PC-3 (cell line): ENCODE results near the gene C2orf78.

Source experiments
- EZH2 ChIP-seq: fragments of 300-600 bp; sonication (generic); IDR thresholded peaks from one replicate; pipeline ENCODE4 v1.6.1; 2017; ENCODE audit warnings: antibody characterized with exemption, mild to moderate bottlenecking, low read length; ENCODE audit not compliant: unreplicated experiment
- EZH2phosphoT487 ChIP-seq: fragments of 300-600 bp; sonication (generic); IDR thresholded peaks from 2 replicates; pipeline ENCODE4 v1.6.1; 2018; ENCODE audit warnings: mild to moderate bottlenecking, antibody characterized with exemption, low read length, borderline replicate concordance
- TF ChIP-seq, protein P1 (sequence below): fragments of 300-600 bp; sonication (generic); conservative IDR thresholded peaks from 2 replicates; pipeline ENCODE4 v1.5.1; 2017; ENCODE audit warnings: antibody characterized with exemption, low read depth, mild to moderate bottlenecking, low read length

- TF ChIP-seq EZH2 (no peak), EZH2phosphoT487 (no peak)
- TF ChIP-seq, protein P1, sequence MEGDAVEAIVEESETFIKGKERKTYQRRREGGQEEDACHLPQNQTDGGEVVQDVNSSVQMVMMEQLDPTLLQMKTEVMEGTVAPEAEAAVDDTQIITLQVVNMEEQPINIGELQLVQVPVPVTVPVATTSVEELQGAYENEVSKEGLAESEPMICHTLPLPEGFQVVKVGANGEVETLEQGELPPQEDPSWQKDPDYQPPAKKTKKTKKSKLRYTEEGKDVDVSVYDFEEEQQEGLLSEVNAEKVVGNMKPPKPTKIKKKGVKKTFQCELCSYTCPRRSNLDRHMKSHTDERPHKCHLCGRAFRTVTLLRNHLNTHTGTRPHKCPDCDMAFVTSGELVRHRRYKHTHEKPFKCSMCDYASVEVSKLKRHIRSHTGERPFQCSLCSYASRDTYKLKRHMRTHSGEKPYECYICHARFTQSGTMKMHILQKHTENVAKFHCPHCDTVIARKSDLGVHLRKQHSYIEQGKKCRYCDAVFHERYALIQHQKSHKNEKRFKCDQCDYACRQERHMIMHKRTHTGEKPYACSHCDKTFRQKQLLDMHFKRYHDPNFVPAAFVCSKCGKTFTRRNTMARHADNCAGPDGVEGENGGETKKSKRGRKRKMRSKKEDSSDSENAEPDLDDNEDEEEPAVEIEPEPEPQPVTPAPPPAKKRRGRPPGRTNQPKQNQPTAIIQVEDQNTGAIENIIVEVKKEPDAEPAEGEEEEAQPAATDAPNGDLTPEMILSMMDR: no peak
Measured at GRCh38 chr2:73828818-73829570, 45.0 kb downstream of the C2orf78 start, which contains the start of gene STAMBP.
